Stimulated activated CD4-positive, alpha-beta T cell treated with anti-CD3 and anti-CD28 coated beads, TNF-alpha, amount 100 ng/mL, for 4 hours (primary cell): ENCODE results near the gene KCTD20.

Source experiments
- DNase-seq, 3 experiments: peaks; one replicate each; pipeline ENCODE4 v3.0.0-alpha.2; 2020; ENCODE audit warnings: low read depth in 3 of 3

Gene KCTD20

GRCh38 chr6:36493859-36494258 lies 51.1 kb downstream of the KCTD20 start:
- DNase-seq, result no peak

- no peak for DNase-seq
These were observed 52.3 kb downstream of the KCTD20 start for GRCh38 chr6:36495086-36495485.

GRCh38 chr6:36499918-36500317 lies 57.1 kb downstream of the KCTD20 start:
- DNase-seq, result no peak

- DNase-seq, result no peak
These were observed 58.9 kb downstream of the KCTD20 start for GRCh38 chr6:36501686-36502085.

DNA sequence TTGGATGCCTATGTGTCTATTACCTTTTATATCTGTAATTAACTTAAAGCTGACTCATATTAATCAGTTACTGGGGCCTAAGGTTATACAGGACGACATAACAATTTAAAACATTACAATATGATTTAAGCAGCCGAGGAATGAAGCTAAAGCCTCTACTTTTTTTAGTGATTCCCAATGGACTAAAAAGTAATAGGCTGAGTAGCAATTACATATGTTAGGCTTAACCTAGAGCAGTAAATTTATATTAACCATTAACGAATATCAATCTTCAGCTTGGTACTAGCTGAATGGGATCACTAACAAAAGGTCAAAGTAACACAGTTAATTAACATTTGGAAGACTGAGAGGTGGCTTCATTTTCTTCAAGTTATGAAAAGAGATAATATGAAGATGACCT lies 61.4 kb downstream of the KCTD20 start:
- no peak for DNase-seq

DNA sequence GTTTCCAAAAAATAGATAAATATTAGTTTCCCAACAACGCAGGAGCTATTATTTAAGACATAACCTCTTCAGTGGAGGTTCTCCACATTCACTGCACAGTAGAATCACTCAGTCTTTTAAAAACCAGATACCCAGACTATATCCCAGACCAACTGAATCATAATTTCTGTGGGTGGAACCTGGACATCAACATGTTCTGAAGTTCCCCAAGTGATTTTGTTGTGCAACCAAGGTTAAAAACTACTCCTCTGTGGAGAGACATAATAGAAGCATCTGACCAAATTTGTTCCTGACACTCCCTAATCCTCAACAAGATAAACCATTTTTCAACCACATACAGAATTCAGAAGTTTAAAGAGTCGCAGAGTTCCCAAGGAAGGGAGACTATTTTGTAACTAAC lies 62.2 kb downstream of the KCTD20 start:
- no peak for DNase-seq

DNA sequence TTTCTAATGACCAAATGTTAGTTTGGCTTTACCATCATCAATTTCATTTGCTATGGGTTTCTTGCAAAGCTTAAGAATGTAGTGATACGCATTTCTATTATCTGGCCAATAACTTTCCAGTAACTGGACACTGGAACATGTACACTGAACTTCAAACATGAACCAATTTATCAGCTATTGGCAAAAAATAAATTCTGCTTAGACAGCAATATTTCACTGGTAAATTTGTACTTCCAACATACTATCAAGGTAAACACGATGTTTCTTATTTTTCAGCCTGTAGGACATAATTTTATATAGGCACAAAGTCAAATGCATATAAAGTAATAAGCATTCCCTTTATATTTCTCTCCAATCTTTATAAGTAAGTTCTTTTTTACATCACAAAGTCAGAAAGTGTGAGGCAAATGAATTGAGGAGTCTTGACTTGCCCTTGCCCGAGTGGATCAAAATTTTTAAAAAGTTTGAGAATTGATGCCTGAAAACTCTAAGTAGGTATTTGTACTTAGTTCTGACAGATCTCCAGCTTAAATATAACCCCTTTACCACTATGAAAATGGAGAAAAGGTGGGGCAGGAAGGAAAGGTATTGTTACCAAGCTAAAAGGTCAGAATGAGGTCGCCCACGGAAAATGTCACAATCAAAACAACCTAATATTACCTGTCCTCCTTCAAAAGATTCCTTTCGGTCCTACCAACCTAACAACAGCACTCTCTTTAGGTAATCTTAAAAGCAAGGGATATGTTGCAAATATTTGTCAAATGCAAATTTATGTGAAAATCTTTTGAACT lies 63.1 kb downstream of the KCTD20 start:
- no peak for DNase-seq

DNA sequence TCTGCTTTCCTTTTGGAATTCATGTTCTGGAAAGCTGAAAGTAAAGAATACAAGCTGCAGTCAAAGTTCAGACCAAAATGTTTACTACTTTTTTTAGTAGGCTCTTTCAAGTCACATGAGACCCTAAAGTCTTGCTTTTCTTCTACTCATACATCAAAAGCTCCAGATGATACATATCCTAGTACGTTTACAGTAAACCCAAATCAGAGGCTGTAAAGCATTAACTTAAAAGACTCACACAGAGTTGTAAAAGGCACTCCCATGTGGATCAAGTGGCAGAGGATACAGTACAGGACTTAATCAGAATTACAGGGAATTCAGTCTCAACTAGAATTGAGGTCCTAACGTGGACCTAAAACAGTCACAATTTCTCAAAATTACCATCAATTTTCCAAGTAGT lies 63.8 kb downstream of the KCTD20 start:
- DNase-seq, result no peak

GRCh38 chr6:36508532-36508931 lies 65.7 kb downstream of the KCTD20 start:
- DNase-seq, result no peak

GRCh38 chr6:36510365-36510764 lies 67.6 kb downstream of the KCTD20 start:
- DNase-seq, result no peak

GRCh38 chr6:36514554-36515456 lies 72.0 kb downstream of the KCTD20 start:
- DNase-seq, result no peak

DNA sequence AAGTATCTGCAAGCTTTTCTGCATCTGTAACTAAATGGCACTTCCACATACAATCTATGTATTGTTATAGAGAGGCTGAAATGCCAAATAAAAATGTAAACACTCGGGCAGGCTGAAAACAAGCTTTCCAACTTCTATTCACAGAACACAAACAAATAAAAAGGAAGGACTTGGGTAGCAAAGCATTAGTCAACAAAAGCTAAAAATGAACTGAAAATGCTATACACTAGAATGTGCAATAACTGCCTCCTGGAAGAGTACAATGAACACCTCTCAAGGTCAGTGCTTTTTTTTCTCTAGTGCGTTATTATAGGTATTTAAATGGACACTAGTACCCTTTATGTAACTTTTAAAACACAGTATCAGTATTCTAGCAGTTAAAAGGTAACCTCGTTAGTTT lies 73.0 kb downstream of the KCTD20 start:
- no peak for DNase-seq

DNA sequence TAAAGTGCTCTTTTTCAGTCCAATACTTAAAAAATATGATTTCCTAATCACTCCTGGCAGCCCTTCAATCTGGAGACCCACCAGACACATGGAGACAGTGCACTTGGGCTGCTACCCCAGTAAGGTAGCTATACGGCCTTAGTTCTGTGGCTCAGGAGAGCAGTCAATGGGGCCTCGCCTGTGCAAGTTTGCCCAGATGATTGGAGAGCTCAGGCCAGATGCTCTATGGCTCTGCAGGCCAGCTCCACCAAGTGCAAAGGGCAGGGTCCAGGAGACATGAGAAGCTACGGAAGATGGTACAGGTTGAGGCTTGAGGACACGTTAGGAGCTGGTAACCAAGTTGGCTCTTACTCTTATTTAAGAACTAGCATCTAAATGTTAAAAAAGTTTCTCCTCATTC lies 73.8 kb downstream of the KCTD20 start:
- DNase-seq, result no peak

DNA sequence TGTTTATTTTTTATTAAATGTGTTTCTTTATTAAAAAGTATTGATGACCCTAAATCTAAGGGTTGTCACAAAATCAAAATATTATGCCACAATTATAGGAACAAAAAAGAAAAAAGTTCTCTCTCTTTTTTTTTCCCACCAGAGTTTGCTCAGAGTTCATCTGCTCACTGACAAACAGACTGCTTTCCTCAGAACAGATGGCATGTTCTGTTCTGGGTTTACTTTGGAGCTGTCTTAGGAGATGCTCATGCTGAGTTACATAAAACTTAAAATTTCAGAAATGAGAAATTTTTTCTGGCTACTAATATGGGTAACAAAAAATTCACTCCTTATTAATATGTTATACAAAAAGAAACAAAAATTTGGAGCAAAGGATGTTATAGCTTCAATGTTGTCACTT lies 74.2 kb downstream of the KCTD20 start:
- DNase-seq, result no peak

GRCh38 chr6:36517408-36517807 lies 74.6 kb downstream of the KCTD20 start:
- no peak for DNase-seq

GRCh38 chr6:36519352-36519751 lies 76.6 kb downstream of the KCTD20 start:
- DNase-seq, result no peak

DNA sequence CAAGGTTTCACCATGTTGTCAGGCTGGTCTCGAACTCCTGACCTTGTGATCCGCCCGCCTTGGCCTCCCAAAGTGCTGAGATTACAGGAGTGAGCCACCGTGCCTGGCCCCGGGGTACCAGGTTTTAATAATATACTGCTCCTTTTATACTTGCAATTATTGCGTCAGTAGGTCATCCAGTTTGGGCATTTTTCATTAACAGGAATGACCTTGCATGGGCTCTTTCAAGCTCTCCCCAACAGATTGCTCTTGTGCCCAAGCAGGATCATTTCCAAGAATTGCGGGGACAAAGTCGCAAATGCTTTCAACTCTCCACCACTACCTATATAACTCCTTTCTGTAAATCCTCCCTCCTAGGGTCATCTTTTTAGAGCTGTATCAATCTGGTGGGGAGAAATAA lies 80.7 kb downstream of the KCTD20 start:
- no peak for DNase-seq

DNA sequence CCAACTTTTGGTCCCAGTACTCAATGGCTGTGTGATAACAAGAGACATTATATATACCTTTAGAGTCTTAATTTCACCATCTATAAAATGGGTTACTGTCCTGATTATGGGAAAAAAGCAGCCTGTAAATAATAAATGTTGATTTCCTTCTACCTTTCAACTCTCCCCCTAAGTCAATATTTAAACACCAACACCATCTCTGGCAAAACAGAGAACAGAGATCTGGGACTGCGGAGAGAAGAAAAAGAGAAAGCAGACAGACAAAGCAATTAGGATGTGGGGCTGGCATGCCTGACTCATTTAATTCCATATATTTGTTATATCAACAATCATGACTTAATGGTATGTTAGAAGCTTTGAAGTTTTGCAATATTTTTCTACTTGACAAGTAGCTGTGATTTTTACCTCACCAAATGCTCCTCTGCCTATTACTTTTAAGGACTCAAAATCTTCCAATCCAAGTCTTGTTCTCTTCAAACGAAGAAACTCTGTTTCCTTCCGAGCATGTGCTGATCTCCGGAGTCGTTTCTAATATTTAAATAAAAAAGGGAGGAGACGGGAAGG lies 81.2 kb downstream of the KCTD20 start:
- no peak for DNase-seq

GRCh38 chr6:36524871-36525270 lies 82.1 kb downstream of the KCTD20 start:
- DNase-seq, result no peak

GRCh38 chr6:36525346-36525745 lies 82.5 kb downstream of the KCTD20 start:
- no peak for DNase-seq

DNA sequence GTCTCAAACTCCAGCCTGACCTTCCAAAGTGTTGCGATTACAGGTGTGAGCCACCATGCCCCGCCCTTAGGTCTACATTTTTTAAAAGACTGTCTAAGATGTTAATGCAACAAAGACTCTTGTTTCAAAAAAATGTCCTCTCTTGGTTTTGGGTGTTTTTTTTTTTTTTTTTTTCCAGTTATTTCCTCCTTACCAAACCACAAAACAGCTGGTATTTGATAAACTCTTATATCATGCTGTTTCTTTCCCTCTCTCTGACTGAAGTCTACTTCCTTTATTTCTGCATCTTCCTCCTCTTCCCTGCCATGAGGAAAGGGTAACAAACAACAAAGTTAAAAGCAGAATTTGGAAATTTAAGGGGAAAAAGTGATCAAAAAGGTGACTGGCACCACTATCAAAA lies 83.3 kb downstream of the KCTD20 start:
- DNase-seq, result no peak

DNA sequence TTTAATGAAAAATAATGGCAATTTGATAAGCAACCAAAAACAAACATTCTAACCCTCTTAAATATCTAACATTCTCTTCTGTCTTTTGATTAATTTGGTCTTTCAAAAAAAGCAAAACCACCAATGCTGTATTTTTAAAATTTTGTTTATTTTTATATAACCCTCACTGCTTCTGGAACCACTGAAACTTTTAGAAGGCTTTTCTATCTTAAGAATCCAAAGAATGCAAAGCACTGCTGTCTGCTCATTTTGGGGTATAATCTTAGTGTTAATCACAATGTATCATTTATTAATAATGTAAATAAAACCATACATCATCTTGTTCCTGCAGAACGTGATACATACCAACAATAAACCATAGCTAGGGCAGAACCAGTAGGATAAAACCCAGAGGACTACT lies 90.5 kb downstream of the KCTD20 start:
- no peak for DNase-seq
